BLaER1 treated with 17β-estradiol and CSF1 and Interleukin-3, amounts not matched to agents 10 nM and 100 nM (cell line): Measurements from ENCODE around the gene CCT4.

ENCODE experiments used
- H3K27ac ChIP-seq, 11 experiments: shearing (Covaris generic); formaldehyde crosslinking; 2 replicates each; pipeline ENCODE4 v1.8.1; 2022
- H3K27me3 ChIP-seq, 11 experiments: shearing (Covaris generic); formaldehyde crosslinking; 2 replicates each; pipeline ENCODE4 v1.8.1; 2022
- H3K36me3 ChIP-seq, 11 experiments: shearing (Covaris generic); formaldehyde crosslinking; 2 replicates each; pipeline ENCODE4 v1.8.1; 2022
- H3K4me1 ChIP-seq, 10 experiments: shearing (Covaris generic); formaldehyde crosslinking; 2 replicates each; pipeline ENCODE4 v1.8.1; 2022
- H3K4me2 ChIP-seq, 11 experiments: shearing (Covaris generic); formaldehyde crosslinking; 2 replicates each; pipeline ENCODE4 v1.8.1; 2022
- H3K4me3 ChIP-seq, 10 experiments: shearing (Covaris generic); formaldehyde crosslinking; 2 replicates each; pipeline ENCODE4 v1.8.1; 2022
- H3K9ac ChIP-seq, 11 experiments: shearing (Covaris generic); formaldehyde crosslinking; 2 replicates each; pipeline ENCODE4 v1.8.1; 2022
- H3K9me3 ChIP-seq, 11 experiments: shearing (Covaris generic); formaldehyde crosslinking; replicated peaks in 1 of 11; 2 replicates each; pipeline ENCODE4 v1.8.1; 2022
- H4K20me1 ChIP-seq, 11 experiments: shearing (Covaris generic); formaldehyde crosslinking; 2 replicates each; pipeline ENCODE4 v1.8.1; 2022
- Cebpa-rat ChIP-seq, 11 experiments: shearing (Covaris generic); IDR thresholded peaks; 2 replicates each; pipeline ENCODE4 v1.8.1; 2022

The CCT4 gene

DNA sequence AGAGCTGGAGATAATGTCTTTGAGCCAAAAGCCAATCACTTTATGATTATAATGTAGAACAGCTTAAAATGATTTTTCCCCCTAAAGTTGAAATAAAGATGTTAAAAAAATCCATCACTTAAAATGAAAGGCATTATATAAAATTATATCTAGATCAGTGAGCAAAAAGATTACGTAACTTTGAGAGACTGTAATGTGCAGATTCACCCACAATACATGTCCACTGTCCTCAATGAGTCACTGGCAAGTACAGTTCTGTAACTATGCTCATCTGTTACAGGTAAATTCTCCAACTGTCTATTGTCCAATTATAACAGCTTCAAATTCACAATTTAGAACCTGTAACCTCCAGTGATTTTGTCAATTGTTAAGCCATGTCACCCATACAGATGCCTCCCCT lies 53.6 kb downstream of the CCT4 start:
- Histone ChIP-seq H4K20me1 (no peaks in the 10 kb centered on the region), H3K4me1 (no peaks in the 10 kb centered on the region), H3K27me3 (no peaks in the 10 kb centered on the region), H3K4me3 (no peak overlapping the region), H3K4me2 (no peak overlapping the region), H3K36me3 (peaks cover 0 to 8% (median 0%) of the 10 kb centered on the region in 11 experiments; a peak in 1 of 22 replicates), H3K27ac (no peak overlapping the region), H3K9ac (no peak overlapping the region), H3K9me3 (no peaks in the 10 kb centered on the region)
- no peak for TF ChIP-seq Cebpa-rat (IDR thresholded peaks at IDR 0.05)

DNA sequence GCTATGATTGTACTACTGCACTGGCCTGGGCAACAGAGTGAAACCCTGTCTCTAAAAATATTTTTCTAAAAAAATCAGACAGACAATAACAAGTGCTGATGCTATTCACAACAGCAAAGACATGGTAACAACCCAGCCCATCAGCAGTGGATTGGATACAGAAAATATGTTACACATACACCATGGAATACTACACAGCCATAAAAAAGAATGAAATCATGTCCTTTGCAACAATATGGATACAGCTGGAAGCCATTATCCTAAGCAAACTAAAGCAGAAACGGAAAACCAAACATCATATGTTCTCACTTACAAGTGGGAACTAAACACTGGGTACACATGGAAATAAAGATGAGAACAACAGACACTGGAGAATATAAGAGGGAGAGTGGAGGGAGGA lies 54.5 kb downstream of the CCT4 start:
- Histone ChIP-seq H3K4me3 (no peak overlapping the region), H3K27ac (no peak overlapping the region), H3K4me2 (no peak overlapping the region), H3K36me3 (peaks cover 0 to 8% (median 0%) of the 10 kb centered on the region in 11 experiments; a peak in 1 of 22 replicates), H3K9me3 (no peaks in the 10 kb centered on the region), H3K9ac (no peak overlapping the region), H4K20me1 (no peaks in the 10 kb centered on the region), H3K4me1 (no peaks in the 10 kb centered on the region), H3K27me3 (no peaks in the 10 kb centered on the region)
- no peak for TF ChIP-seq Cebpa-rat (IDR thresholded peaks at IDR 0.05)

DNA sequence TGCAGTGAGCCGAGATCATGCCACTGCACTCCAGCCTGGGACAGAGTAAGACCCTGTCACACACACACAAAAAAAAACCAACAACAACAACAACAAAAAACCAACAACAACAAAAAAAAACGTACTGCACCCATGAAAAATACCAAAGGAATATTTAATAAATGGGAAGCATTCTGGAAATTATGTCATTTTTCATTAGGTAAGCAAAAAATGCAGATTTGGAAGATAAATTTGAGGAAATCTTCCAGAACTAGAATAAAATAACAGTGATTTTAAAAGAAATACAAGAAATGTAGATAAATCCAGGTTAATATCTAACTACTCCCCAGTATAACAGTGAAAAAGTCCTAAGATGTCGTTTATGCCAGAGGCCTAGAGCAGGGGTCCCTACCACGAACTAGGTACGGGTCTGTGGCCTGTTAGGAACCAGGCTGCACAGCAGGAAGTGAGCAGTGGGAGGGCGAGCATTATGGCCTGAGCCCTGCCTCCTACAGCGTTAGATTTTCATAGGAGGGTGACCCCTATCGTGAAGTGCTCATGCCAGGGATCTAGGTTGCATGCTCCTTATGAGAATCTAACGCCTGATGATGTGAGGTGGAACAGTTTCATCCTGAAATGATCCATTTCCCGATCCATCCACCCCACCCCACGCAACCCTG lies 56.1 kb downstream of the CCT4 start:
- no peaks in the 10 kb centered on the region for H4K20me1 ChIP-seq
- TF ChIP-seq Cebpa-rat (IDR thresholded peaks at IDR 0.05): no peak
- no peaks in the 10 kb centered on the region for H3K9me3 ChIP-seq
- no peak overlapping the region for H3K9ac ChIP-seq
- no peaks in the 10 kb centered on the region for H3K27me3 ChIP-seq
- no peaks in the 10 kb centered on the region for H3K4me1 ChIP-seq
- no peak overlapping the region for H3K4me2 ChIP-seq
- H3K4me3 ChIP-seq: no peak overlapping the region
- H3K27ac ChIP-seq: no peak overlapping the region
- peaks cover 0 to 8% (median 0%) of the 10 kb centered on the region in 11 experiments; a peak in 1 of 22 replicates for H3K36me3 ChIP-seq

DNA sequence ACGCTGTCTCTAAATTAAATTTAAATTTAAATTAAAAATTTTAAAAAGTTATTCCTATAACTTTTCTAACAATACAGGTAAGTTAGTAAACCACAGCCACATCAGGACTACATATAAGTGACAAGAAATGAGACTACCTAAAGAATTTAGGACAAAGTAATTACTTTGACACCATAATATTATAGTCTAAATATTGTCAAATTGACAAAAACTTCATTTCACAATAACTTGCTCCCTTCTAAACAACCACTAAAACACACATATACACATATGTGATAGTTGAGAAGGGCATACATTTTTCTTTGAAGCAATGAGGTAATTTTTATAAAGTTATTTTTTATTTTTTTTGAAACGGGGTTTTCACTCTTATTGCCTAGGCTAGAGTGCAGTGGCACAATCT lies 66.2 kb downstream of the CCT4 start:
- no peaks in the 10 kb centered on the region for H4K20me1 ChIP-seq
- H3K4me1 ChIP-seq: no peaks in the 10 kb centered on the region; a peak in 1 of 20 replicates
- no peak overlapping the region for H3K27ac ChIP-seq
- H3K4me3 ChIP-seq: no peak overlapping the region
- H3K9ac ChIP-seq: no peak overlapping the region
- no peak for TF ChIP-seq Cebpa-rat (IDR thresholded peaks at IDR 0.05)
- no peaks in the 10 kb centered on the region for H3K27me3 ChIP-seq
- H3K4me2 ChIP-seq: no peak overlapping the region
- no peaks in the 10 kb centered on the region for H3K36me3 ChIP-seq
- no peaks in the 10 kb centered on the region for H3K9me3 ChIP-seq
